Iris pigment epithelial cell (primary cell): Measurements from ENCODE around the gene VIPR2.
"Not testable (repeated sequence)": the region's sequence is repeated elsewhere in the genome, so short reads cannot be mapped to it uniquely, and the experiment has no call there.

ENCODE experiments used
- DNase-seq: peaks from one replicate; pipeline ENCODE4 v3.0.0-alpha.2; 2011; ENCODE audit warnings: low read depth

VIPR2 gene

GRCh38 chr7:159008417-159008816 is 136.2 kb downstream of the VIPR2 start:
- DNase-seq, result no peak

GRCh38 chr7:159007996-159008389 is 136.7 kb downstream of the VIPR2 start:
- DNase-seq, result no peak

- no peak for DNase-seq
Measured at GRCh38 chr7:159007364-159007995, 137.2 kb downstream of the VIPR2 start.

- no peak for DNase-seq
Measured at GRCh38 chr7:159006610-159007130, 138.0 kb downstream of the VIPR2 start.

- not testable (repeated sequence) for DNase-seq
Measured at GRCh38 chr7:159006022-159006609, 138.6 kb downstream of the VIPR2 start.

GRCh38 chr7:159005618-159006017 is 139.0 kb downstream of the VIPR2 start:
- DNase-seq, result no peak

- no peak for DNase-seq
Measured at GRCh38 chr7:159004411-159004810, 140.3 kb downstream of the VIPR2 start.

- no peak for DNase-seq
Measured at GRCh38 chr7:159001811-159002210, 142.9 kb downstream of the VIPR2 start.

GRCh38 chr7:159000859-159001435 is 143.7 kb downstream of the VIPR2 start:
- no peak for DNase-seq

GRCh38 chr7:159000070-159000469 is 144.6 kb downstream of the VIPR2 start:
- no peak for DNase-seq

GRCh38 chr7:158999496-158999895 is 145.2 kb downstream of the VIPR2 start:
- DNase-seq, result no peak

GRCh38 chr7:158998261-158998660 is 146.4 kb downstream of the VIPR2 start:
- DNase-seq, result not testable (repeated sequence)

- no peak for DNase-seq
Measured at GRCh38 chr7:158997471-158997870, 147.2 kb downstream of the VIPR2 start.

GRCh38 chr7:158997110-158997453 is 147.6 kb downstream of the VIPR2 start:
- no peak for DNase-seq

GRCh38 chr7:158996214-158997109 is 148.2 kb downstream of the VIPR2 start:
- DNase-seq, result no peak

GRCh38 chr7:158995514-158995913 is 149.2 kb downstream of the VIPR2 start:
- no peak for DNase-seq

- DNase-seq, result no peak
Measured at GRCh38 chr7:158994687-158995086, 150.0 kb downstream of the VIPR2 start.

GRCh38 chr7:158993591-158993990 is 151.1 kb downstream of the VIPR2 start:
- no peak for DNase-seq

GRCh38 chr7:158992759-158993158 is 151.9 kb downstream of the VIPR2 start:
- no peak for DNase-seq

GRCh38 chr7:158991824-158992621 is 152.6 kb downstream of the VIPR2 start:
- DNase-seq, result no peak

- DNase-seq, result no peak
Measured at GRCh38 chr7:158988996-158989395, 155.7 kb downstream of the VIPR2 start.
